Caco-2 (cell line): ENCODE results near the gene PHF1. TPM values are rescaled to one million over a fixed set of nuclear protein-coding genes. Genes with fewer than 3 reads are reported as not detected.

Experiments used
- BruUV-seq: library from RNA; stranded (reverse); fragments of 400-500 nt; replicated peaks from 2 replicates; lab custom pipeline; 2021; lab: Mats Ljungman, UMichigan
- CTCF ChIA-PET: fragments of 300-600 bp; sonication (Branson Sonifier 250); formaldehyde crosslinking; loops from one replicate; lab custom pipeline; 2022; ENCODE audit warnings: antibody characterized with exemption; lab: Charles Lee
- POLR2A ChIA-PET: fragments of 300-600 bp; sonication (Branson Sonifier 250); formaldehyde crosslinking; loops from one replicate; lab custom pipeline; 2022; ENCODE audit warnings: antibody characterized with exemption; lab: Charles Lee
- DNase-seq, 2 experiments: peaks; one replicate each; pipeline versions ENCODE4 v3.0.0 to v3.0.0-alpha.2; 2020 to 2022
- H3K27me3 ChIP-seq: replicated peaks from 2 replicates; pipeline ENCODE4 v1.6.0; 2011; ENCODE audit warnings: low read length; ENCODE audit not compliant: control insufficient read depth, insufficient read depth
- H3K36me3 ChIP-seq: 2 replicates; pipeline ENCODE4 v1.5.1; 2011; ENCODE audit warnings: low read length; ENCODE audit not compliant: control insufficient read depth, insufficient read depth
- H3K4me1 ChIP-seq: fragments of 250-450 bp; sonication (Bioruptor Pico); 2 replicates; pipeline ENCODE4 v1.5.1; 2020; ENCODE audit warnings: mild to moderate bottlenecking
- H3K4me3 ChIP-seq: 2 replicates; pipeline ENCODE4 v1.5.1; 2011; ENCODE audit warnings: low read depth, mild to moderate bottlenecking, control low read depth, low read length
- H3K9me3 ChIP-seq: fragments of 250-450 bp; sonication (Bioruptor Pico); 2 replicates; pipeline ENCODE4 v1.5.1; 2020; ENCODE audit warnings: mild to moderate bottlenecking, moderate library complexity
- H3K27ac Mint-ChIP-seq: one replicate; pipeline ENCODE4 v1.8.0; 2022; ENCODE audit warnings: mixed read lengths; ENCODE audit not compliant: unreplicated experiment
- H3K27me3 Mint-ChIP-seq: one replicate; pipeline ENCODE4 v1.8.0; 2022; ENCODE audit warnings: mixed read lengths; ENCODE audit not compliant: insufficient read depth, unreplicated experiment
- H3K36me3 Mint-ChIP-seq: one replicate; pipeline ENCODE4 v1.8.0; 2022; ENCODE audit warnings: mild to moderate bottlenecking, mixed read lengths; ENCODE audit not compliant: insufficient read depth, unreplicated experiment
- H3K4me1 Mint-ChIP-seq: one replicate; pipeline ENCODE4 v1.8.0; 2022; ENCODE audit warnings: low read depth, mixed read lengths; ENCODE audit not compliant: unreplicated experiment
- H3K4me3 Mint-ChIP-seq: one replicate; pipeline ENCODE4 v1.8.0; 2022; ENCODE audit warnings: mild to moderate bottlenecking, moderate library complexity, mixed read lengths; ENCODE audit not compliant: unreplicated experiment
- H3K9me3 Mint-ChIP-seq: one replicate; pipeline ENCODE4 v1.8.0; 2022; ENCODE audit warnings: mixed read lengths; ENCODE audit not compliant: unreplicated experiment
- intact Hi-C: fragments of 100-400 bp; cut with micrococcal nuclease; formaldehyde crosslinking; loops from one replicate; pipeline ENCODE4 v1.10.0; 2022; ENCODE audit not compliant: unreplicated experiment
- total RNA-seq: library from RNA; stranded (reverse); gene quantifications from 2 replicates; pipeline ENCODE4 v1.2.3, GENCODE V29; 2022
- TF ChIP-seq, protein P1 (sequence below), 2 experiments: fragments of 200-600 bp in 1 of 2; IDR thresholded peaks; 1 replicate in 1 of 2; 2 replicates in 1 of 2; pipeline versions ENCODE4 v1.5.1 to v1.8.0; 2011 to 2022; ENCODE audit warnings: antibody characterized with exemption in 1 of 2, control low read depth in 1 of 2, inconsistent platforms in 1 of 2, low read depth in 1 of 2, low read length in 1 of 2, mild to moderate bottlenecking in 1 of 2, moderate library complexity in 1 of 2; ENCODE audit not compliant: insufficient read depth in 1 of 2, severe bottlenecking in 1 of 2, unreplicated experiment in 1 of 2

Gene PHF1
- total RNA-seq, 1 experiment from 2014 or later, result 26.4 TPM

- TF ChIP-seq, protein P1, sequence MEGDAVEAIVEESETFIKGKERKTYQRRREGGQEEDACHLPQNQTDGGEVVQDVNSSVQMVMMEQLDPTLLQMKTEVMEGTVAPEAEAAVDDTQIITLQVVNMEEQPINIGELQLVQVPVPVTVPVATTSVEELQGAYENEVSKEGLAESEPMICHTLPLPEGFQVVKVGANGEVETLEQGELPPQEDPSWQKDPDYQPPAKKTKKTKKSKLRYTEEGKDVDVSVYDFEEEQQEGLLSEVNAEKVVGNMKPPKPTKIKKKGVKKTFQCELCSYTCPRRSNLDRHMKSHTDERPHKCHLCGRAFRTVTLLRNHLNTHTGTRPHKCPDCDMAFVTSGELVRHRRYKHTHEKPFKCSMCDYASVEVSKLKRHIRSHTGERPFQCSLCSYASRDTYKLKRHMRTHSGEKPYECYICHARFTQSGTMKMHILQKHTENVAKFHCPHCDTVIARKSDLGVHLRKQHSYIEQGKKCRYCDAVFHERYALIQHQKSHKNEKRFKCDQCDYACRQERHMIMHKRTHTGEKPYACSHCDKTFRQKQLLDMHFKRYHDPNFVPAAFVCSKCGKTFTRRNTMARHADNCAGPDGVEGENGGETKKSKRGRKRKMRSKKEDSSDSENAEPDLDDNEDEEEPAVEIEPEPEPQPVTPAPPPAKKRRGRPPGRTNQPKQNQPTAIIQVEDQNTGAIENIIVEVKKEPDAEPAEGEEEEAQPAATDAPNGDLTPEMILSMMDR (IDR thresholded peaks at IDR 0.05; ENCODE audit: insufficient read depth in 1 of 2, low read depth in 1 of 2, low read length in 1 of 2, severe bottlenecking in 1 of 2, unreplicated experiment in 1 of 2), result no peak
- POLR2A ChIA-PET, result no interaction called here
- intact Hi-C loops, result loop anchor here (2.0 to 5.0 kb wide), 3 partner anchors 29 to 1448 kb away; partner anchors contain the start of genes CUTA, RXRB and SLC39A7
- no peak overlapping the region for H3K27ac Mint-ChIP-seq
- H3K4me1 ChIP-seq, result peaks cover 12% of the 10 kb centered on the region
- no peaks in the 10 kb centered on the region for H3K9me3 Mint-ChIP-seq
- no peaks in the 10 kb centered on the region for H3K27me3 ChIP-seq
- CTCF ChIA-PET, result interaction anchor here (0.9 to 1.4 kb wide), 4 partner anchors 20 to 72 kb away, joined by 3 to 9 read pairs (median 6); partner anchors contain the start of genes PHF1 and ZBTB22
- peaks cover 24% of the 10 kb centered on the region for H3K4me1 Mint-ChIP-seq
- H3K27me3 Mint-ChIP-seq, result no peaks in the 10 kb centered on the region
- H3K36me3 Mint-ChIP-seq, result peaks cover 26% of the 10 kb centered on the region
- DNase-seq, result no peak
- no peak overlapping the region for H3K4me3 Mint-ChIP-seq
- no peaks in the 10 kb centered on the region for H3K36me3 ChIP-seq
- no peak overlapping the region for H3K4me3 ChIP-seq
- no peaks in the 10 kb centered on the region for H3K9me3 ChIP-seq
- no TSS peak for BruUV-seq
Measured at GRCh38 chr6:33390173-33390572, 20.6 kb upstream of the PHF1 start.

GRCh38 chr6:33390767-33391277 lies 20.0 kb upstream of the PHF1 start:
- Mint-ChIP-seq H3K27ac (peak overlapping the region; percentile 81), H3K9me3 (no peaks in the 10 kb centered on the region), H3K36me3 (peaks cover 30% of the 10 kb centered on the region), H3K27me3 (no peaks in the 10 kb centered on the region), H3K4me3 (peak overlapping the region; percentile 85), H3K4me1 (peaks cover 29% of the 10 kb centered on the region)
- H3K36me3 ChIP-seq, result no peaks in the 10 kb centered on the region
- CTCF ChIA-PET, result interaction anchor here (0.6 to 1.4 kb wide), 5 partner anchors 19 to 73 kb away, joined by 3 to 9 read pairs (median 6); partner anchors contain the start of genes PHF1 and ZBTB22
- POLR2A ChIA-PET, result interaction anchor here (0.5 to 0.8 kb wide), 2 partner anchors 35 to 145 kb away, joined by 3 to 4 read pairs; no protein-coding TSS in a partner anchor
- peak overlapping the region; percentile 23 for H3K4me3 ChIP-seq
- DNase-seq, result no peak
- H3K27me3 ChIP-seq, result no peaks in the 10 kb centered on the region
- H3K9me3 ChIP-seq, result no peaks in the 10 kb centered on the region
- peaks cover 12% of the 10 kb centered on the region for H3K4me1 ChIP-seq
- intact Hi-C loops, result loop anchor here (1.0 to 5.0 kb wide), 5 partner anchors 19 to 1449 kb away; partner anchors contain the start of genes CUTA, RXRB and SLC39A7
- BruUV-seq, result TSS peak; percentile 78
- TF ChIP-seq, protein P1 (IDR thresholded peaks at IDR 0.05; ENCODE audit: insufficient read depth in 1 of 2, low read depth in 1 of 2, low read length in 1 of 2, severe bottlenecking in 1 of 2, unreplicated experiment in 1 of 2), result no peak

GRCh38 chr6:33391278-33391921 lies 19.4 kb upstream of the PHF1 start, which contains the start of gene KIFC1:
Gene KIFC1, plus strand, starts transcription at chr6:33391823. Its CDS starts 163 bp downstream, at chr6:33391986.
- ChIA-PET CTCF (interaction anchor here (0.9 to 1.4 kb wide), 4 partner anchors 19 to 73 kb away, joined by 3 to 9 read pairs (median 6); partner anchors contain the start of genes PHF1 and ZBTB22), POLR2A (interaction anchor here (0.8 to 1.2 kb wide), 2 partner anchors 35 to 74 kb away, joined by 3 to 5 read pairs; partner anchors contain the start of gene ZBTB22)
- H3K4me3 ChIP-seq, result peak within 1 kb of the TSS; percentile 91
- BruUV-seq, result no TSS peak
- H3K36me3 ChIP-seq, result no peaks in the 10 kb centered on the region
- Mint-ChIP-seq H3K9me3 (no peaks in the 10 kb centered on the region), H3K27me3 (no peaks in the 10 kb centered on the region), H3K27ac (peak within 1 kb of the TSS; percentile 81), H3K4me3 (peak within 1 kb of the TSS; percentile 85), H3K36me3 (peaks cover 35% of the 10 kb centered on the region), H3K4me1 (peaks cover 29% of the 10 kb centered on the region)
- TF ChIP-seq, protein P1 (IDR thresholded peaks at IDR 0.05; ENCODE audit: insufficient read depth in 1 of 2, low read depth in 1 of 2, low read length in 1 of 2, severe bottlenecking in 1 of 2, unreplicated experiment in 1 of 2), result peak; percentile 89 to 95
- intact Hi-C loops, result loop anchor here (1.0 to 5.0 kb wide), 5 partner anchors 19 to 1449 kb away; partner anchors contain the start of genes CUTA, RXRB and SLC39A7
- no peaks in the 10 kb centered on the region for H3K9me3 ChIP-seq
- DNase-seq, result peak; percentile 99
- peaks cover 12% of the 10 kb centered on the region for H3K4me1 ChIP-seq
- H3K27me3 ChIP-seq, result no peaks in the 10 kb centered on the region
